GM06990 (cell line): ENCODE data around the gene TAGLN3.

Experiments
- DNase-seq: peaks from one replicate; pipeline ENCODE4 v3.0.0-alpha.2; 2011; ENCODE audit not compliant: insufficient read length; ENCODE audit errors: extremely low read depth
- H3K27me3 ChIP-seq: replicated peaks from 2 replicates; pipeline ENCODE4 v1.6.0; 2011; ENCODE audit warnings: low read length; ENCODE audit not compliant: control insufficient read depth, insufficient read depth
- H3K36me3 ChIP-seq: 2 replicates; pipeline ENCODE4 v1.5.1; 2011; ENCODE audit warnings: low read length; ENCODE audit not compliant: control insufficient read depth, insufficient read depth
- H3K4me3 ChIP-seq: replicated peaks from 2 replicates; pipeline ENCODE4 v1.5.1; 2011; ENCODE audit warnings: low read depth, mild to moderate bottlenecking, control low read depth, low read length
- CTCF ChIP-seq: IDR thresholded peaks from 2 replicates; pipeline ENCODE4 v1.5.1; 2011; ENCODE audit warnings: low read length, control low read depth, mild to moderate bottlenecking, inconsistent platforms; ENCODE audit not compliant: insufficient read depth, poor library complexity, severe bottlenecking

Gene TAGLN3

GRCh38 chr3:111970376-111970775 is 28.3 kb upstream of the TAGLN3 start:
- no peak for DNase-seq
- Histone ChIP-seq H3K36me3 (no peaks in the 10 kb centered on the region), H3K27me3 (no peaks in the 10 kb centered on the region), H3K4me3 (no peak overlapping the region)
- TF ChIP-seq CTCF: no peak

GRCh38 chr3:111971533-111972130 is 27.1 kb upstream of the TAGLN3 start:
- Histone ChIP-seq H3K27me3 (no peaks in the 10 kb centered on the region), H3K36me3 (no peaks in the 10 kb centered on the region), H3K4me3 (no peak overlapping the region)
- DNase-seq: no peak
- TF ChIP-seq CTCF: no peak

- Histone ChIP-seq H3K36me3 (no peaks in the 10 kb centered on the region), H3K4me3 (no peak overlapping the region), H3K27me3 (no peaks in the 10 kb centered on the region)
- DNase-seq: no peak
- no peak for TF ChIP-seq CTCF
These were observed 25.8 kb upstream of the TAGLN3 start for GRCh38 chr3:111972891-111973290.

GRCh38 chr3:111975131-111975530 is 23.6 kb upstream of the TAGLN3 start:
- Histone ChIP-seq H3K4me3 (no peak overlapping the region), H3K36me3 (no peaks in the 10 kb centered on the region), H3K27me3 (no peaks in the 10 kb centered on the region)
- no peak for TF ChIP-seq CTCF
- no peak for DNase-seq

GRCh38 chr3:111976254-111976653 is 22.5 kb upstream of the TAGLN3 start:
- no peak for DNase-seq
- Histone ChIP-seq H3K36me3 (no peaks in the 10 kb centered on the region), H3K4me3 (no peak overlapping the region), H3K27me3 (no peaks in the 10 kb centered on the region)
- TF ChIP-seq CTCF: no peak
